Breast epithelium (tissue), 4 donors: ENCODE results near the gene ABCC11. TPM values are rescaled to one million over a fixed set of nuclear protein-coding genes. Genes with fewer than 3 reads are reported as not detected.

Experiments
- DNase-seq, 2 donors: peaks; one replicate each; pipeline ENCODE4 v3.0.0-alpha.2; 2019; ENCODE audit warnings: low spot score in 2 of 2
- H3K27ac ChIP-seq, 2 donors: fragments of 200-600 bp; sonication (generic) in 1 of 2; one replicate each; pipeline ENCODE4 v1.5.1; 2016 to 2019; ENCODE audit warnings: mild to moderate bottlenecking in 1 of 2
- H3K27me3 ChIP-seq, 2 donors: fragments of 200-600 bp; sonication (generic) in 1 of 2; one replicate each; pipeline versions ENCODE4 v1.5.1 to v1.6.0; 2017 to 2019; ENCODE audit warnings: control low read depth in 1 of 2, mild to moderate bottlenecking in 1 of 2
- H3K36me3 ChIP-seq: fragments of 200-600 bp; one replicate; pipeline ENCODE4 v1.5.1; 2019
- H3K4me1 ChIP-seq, 2 donors: fragments of 200-600 bp; sonication (generic); one replicate each; pipeline ENCODE4 v1.5.1; 2016 to 2019; ENCODE audit warnings: control low read depth in 1 of 2
- H3K4me3 ChIP-seq, 3 donors: fragments of 200-600 bp; sonication (generic); 1 replicate in 2 of 3; 2 replicates in 1 of 3; pipeline ENCODE4 v1.5.1; 2016 to 2019; ENCODE audit warnings: mild to moderate bottlenecking in 3 of 3, moderate library complexity in 2 of 3
- H3K9me3 ChIP-seq, 2 donors: fragments of 200-600 bp; sonication (generic) in 1 of 2; one replicate each; pipeline ENCODE4 v1.5.1; 2016 to 2019; ENCODE audit warnings: control low read depth in 1 of 2
- POLR2A ChIP-seq: fragments of 450-650 bp; IDR thresholded peaks from one replicate; pipeline ENCODE4 v1.6.1; 2016; ENCODE audit warnings: antibody characterized with exemption, mild to moderate bottlenecking, moderate library complexity
- POLR2AphosphoS5 ChIP-seq, 3 donors: sonication (generic); formaldehyde crosslinking; IDR thresholded peaks; one replicate each; pipeline ENCODE4 v1.6.1; 2017; ENCODE audit warnings: antibody characterized with exemption in 3 of 3
- intact Hi-C: fragments of 100-400 bp; cut with DNase I; formaldehyde crosslinking; loops from one replicate; pipeline ENCODE4 v1.15.1; 2023; ENCODE audit warnings: low total_unique reads
- total RNA-seq, 3 donors: library from RNA; depleted of rRNA; stranded (reverse); fragments of >200 nt; gene quantifications; one replicate each; pipeline ENCODE4 v1.1.0, GENCODE V29; 2016
- TF ChIP-seq, protein P1 (sequence below), 3 donors: fragments of 450-650 bp; IDR thresholded peaks; one replicate each; pipeline ENCODE4 v1.5.1; 2016 to 2017; ENCODE audit warnings: antibody characterized with exemption in 3 of 3, mild to moderate bottlenecking in 3 of 3, moderate library complexity in 3 of 3

The ABCC11 gene
- total RNA-seq, 3 donors from 2014 or later: 0.32 to 31.8 (median 5.4) TPM

DNA sequence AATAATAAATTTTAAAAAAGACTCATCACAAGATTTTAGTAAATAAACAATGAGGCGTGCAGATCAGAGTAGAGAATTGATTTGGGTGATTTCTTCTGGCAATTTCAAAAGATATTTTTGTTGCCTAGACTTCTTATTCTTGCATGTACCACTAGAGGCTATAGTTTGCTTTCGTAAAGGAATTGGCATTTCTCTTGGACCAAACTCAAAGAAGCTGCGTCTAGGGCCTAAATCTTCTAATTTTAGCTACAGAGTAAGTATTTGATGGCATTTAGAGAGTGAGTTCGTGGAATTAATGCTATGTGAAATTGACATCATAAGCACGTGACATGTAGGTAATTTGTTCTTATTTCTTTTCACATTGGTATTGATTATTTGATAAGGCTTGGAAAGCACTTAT, 24.4 kb upstream of the ABCC11 start:
- H3K27me3 ChIP-seq: no peaks in the 10 kb centered on the region
- peak overlapping the region in 1 of 2 donors; percentile 91 for H3K27ac ChIP-seq
- DNase-seq: no peak
- peaks cover 0 to 3% of the 10 kb centered on the region in 2 donors for H3K4me1 ChIP-seq
- H3K4me3 ChIP-seq: no peak overlapping the region
- H3K36me3 ChIP-seq: no peaks in the 10 kb centered on the region
- no peak for TF ChIP-seq POLR2A
- TF ChIP-seq, protein P1, sequence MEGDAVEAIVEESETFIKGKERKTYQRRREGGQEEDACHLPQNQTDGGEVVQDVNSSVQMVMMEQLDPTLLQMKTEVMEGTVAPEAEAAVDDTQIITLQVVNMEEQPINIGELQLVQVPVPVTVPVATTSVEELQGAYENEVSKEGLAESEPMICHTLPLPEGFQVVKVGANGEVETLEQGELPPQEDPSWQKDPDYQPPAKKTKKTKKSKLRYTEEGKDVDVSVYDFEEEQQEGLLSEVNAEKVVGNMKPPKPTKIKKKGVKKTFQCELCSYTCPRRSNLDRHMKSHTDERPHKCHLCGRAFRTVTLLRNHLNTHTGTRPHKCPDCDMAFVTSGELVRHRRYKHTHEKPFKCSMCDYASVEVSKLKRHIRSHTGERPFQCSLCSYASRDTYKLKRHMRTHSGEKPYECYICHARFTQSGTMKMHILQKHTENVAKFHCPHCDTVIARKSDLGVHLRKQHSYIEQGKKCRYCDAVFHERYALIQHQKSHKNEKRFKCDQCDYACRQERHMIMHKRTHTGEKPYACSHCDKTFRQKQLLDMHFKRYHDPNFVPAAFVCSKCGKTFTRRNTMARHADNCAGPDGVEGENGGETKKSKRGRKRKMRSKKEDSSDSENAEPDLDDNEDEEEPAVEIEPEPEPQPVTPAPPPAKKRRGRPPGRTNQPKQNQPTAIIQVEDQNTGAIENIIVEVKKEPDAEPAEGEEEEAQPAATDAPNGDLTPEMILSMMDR (IDR thresholded peaks at IDR 0.05): no peak
- no peak for TF ChIP-seq POLR2AphosphoS5 (IDR thresholded peaks at IDR 0.05)
- H3K9me3 ChIP-seq: no peaks in the 10 kb centered on the region
- intact Hi-C loops: no loop called here

DNA sequence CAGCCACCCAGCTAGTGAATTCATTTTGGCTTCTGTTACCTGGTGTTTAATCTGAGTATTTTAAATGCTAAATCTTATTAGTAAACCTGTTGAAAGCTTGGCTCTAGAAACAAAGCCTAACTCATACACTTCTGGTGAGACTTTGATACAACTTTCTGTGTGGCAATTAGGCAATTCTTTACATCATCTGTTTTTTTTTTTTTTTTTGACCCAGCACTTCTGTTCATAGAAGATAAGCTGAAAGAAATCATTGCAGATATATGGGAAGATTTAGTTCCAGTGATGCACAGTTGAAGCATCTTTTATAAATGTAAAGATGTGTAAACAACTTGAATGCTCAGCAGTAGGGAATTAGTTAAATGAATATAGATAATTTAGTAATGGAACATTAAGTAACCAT, 21.7 kb upstream of the ABCC11 start:
- DNase-seq: no peak
- TF ChIP-seq POLR2AphosphoS5 (IDR thresholded peaks at IDR 0.05): no peak
- TF ChIP-seq, protein P1 (IDR thresholded peaks at IDR 0.05): no peak
- no peak for TF ChIP-seq POLR2A
- Histone ChIP-seq H3K9me3 (no peaks in the 10 kb centered on the region), H3K27ac (no peak overlapping the region), H3K4me1 (peaks cover 0 to 3% of the 10 kb centered on the region in 2 donors), H3K27me3 (no peaks in the 10 kb centered on the region), H3K4me3 (no peak overlapping the region), H3K36me3 (no peaks in the 10 kb centered on the region)
- intact Hi-C loops: loop anchor here (10.0 kb wide), 1 partner anchor 1596 kb away; no protein-coding TSS in a partner anchor

DNA sequence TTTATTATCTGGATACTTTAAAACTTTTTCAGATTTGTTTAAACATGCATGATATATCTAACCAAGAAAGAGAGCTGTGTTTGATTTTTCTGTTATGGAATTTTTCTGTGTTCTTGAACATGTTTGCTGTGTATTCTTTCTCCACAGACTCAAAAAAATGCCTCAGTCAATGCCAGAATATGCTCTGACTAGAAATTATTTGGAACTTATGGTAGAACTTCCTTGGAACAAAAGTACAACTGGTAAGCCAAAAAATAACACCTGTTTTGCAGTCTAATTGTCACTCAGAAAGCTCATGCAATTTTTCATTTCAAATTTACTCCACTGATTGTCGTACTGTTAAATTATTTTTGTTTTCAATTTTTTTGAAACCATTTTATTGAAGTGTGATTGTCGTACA, 15.3 kb upstream of the ABCC11 start:
- TF ChIP-seq POLR2A: no peak
- TF ChIP-seq POLR2AphosphoS5 (IDR thresholded peaks at IDR 0.05): no peak
- TF ChIP-seq, protein P1 (IDR thresholded peaks at IDR 0.05): no peak
- H3K9me3 ChIP-seq: no peaks in the 10 kb centered on the region
- no peak overlapping the region for H3K27ac ChIP-seq
- intact Hi-C loops: loop anchor here (10.0 kb wide), 1 partner anchor 1602 kb away; no protein-coding TSS in a partner anchor
- peaks cover 4% of the 10 kb centered on the region for H3K36me3 ChIP-seq
- DNase-seq: no peak
- H3K27me3 ChIP-seq: no peaks in the 10 kb centered on the region
- no peak overlapping the region for H3K4me3 ChIP-seq
- H3K4me1 ChIP-seq: no peaks in the 10 kb centered on the region

DNA sequence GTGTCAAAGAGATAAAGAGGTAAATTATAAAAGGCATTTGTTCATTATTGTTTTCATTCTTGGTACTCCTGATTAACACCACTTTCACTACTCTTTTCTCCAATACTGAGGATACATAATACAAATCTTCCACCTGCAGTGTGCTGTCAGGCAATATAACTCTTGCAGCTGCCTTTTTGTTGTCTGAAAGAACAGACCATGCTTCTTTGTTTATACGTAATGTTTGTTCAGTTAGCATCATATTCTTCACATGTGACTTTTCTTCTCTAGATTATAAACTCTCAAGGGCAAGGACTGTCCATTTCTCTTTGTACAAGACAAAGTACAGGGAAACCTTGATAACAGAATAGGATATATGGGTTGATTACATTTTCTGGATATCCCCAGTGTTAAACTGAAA, 14.2 kb upstream of the ABCC11 start:
- H3K4me1 ChIP-seq: no peaks in the 10 kb centered on the region
- no peaks in the 10 kb centered on the region for H3K9me3 ChIP-seq
- intact Hi-C loops: loop anchor here (10.0 kb wide), 1 partner anchor 1603 kb away; no protein-coding TSS in a partner anchor
- DNase-seq: no peak
- peaks cover 4% of the 10 kb centered on the region for H3K36me3 ChIP-seq
- H3K27ac ChIP-seq: no peak overlapping the region
- no peaks in the 10 kb centered on the region for H3K27me3 ChIP-seq
- TF ChIP-seq, protein P1 (IDR thresholded peaks at IDR 0.05): no peak
- no peak for TF ChIP-seq POLR2AphosphoS5 (IDR thresholded peaks at IDR 0.05)
- TF ChIP-seq POLR2A: no peak
- H3K4me3 ChIP-seq: no peak overlapping the region

DNA sequence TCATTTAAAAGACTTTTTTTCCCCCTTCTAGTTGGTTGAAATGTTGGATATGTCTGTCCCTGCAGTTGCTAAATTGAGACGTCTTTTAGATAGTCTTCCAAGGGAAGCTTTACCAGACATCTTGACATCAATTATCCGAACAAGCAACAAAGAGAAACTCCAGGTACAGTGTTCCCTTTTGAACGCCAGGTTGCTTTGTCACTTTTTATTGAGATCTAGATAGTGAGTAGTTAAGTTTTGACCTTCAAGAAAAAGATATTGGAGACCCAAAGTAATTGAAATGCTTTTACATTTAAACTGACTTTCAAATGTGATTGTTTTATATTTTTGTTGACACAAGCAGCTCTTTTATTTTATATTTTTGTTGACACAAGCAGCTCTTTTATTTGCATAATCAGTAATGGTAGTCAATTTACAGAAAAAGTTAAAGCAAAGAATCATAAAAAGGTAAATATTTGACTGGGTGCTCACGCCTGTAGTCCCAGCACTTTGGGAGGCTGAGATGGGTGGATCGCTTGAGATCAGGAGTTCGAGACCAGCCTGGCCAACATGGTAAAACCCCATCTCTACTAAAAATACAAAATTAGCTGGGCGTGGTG, 9.3 kb upstream of the ABCC11 start:
- Histone ChIP-seq H3K4me3 (no peak overlapping the region), H3K27ac (no peak overlapping the region), H3K4me1 (no peaks in the 10 kb centered on the region), H3K9me3 (no peaks in the 10 kb centered on the region), H3K36me3 (no peaks in the 10 kb centered on the region), H3K27me3 (no peaks in the 10 kb centered on the region)
- DNase-seq: no peak
- intact Hi-C loops: no loop called here
- TF ChIP-seq POLR2AphosphoS5 (IDR thresholded peaks at IDR 0.05): no peak
- TF ChIP-seq, protein P1 (IDR thresholded peaks at IDR 0.05): no peak
- TF ChIP-seq POLR2A: no peak
